Caco-2 (cell line): ENCODE data around the gene OTOP1. TPM values are rescaled to one million over a fixed set of nuclear protein-coding genes. Genes with fewer than 3 reads are reported as not detected.
A peak's percentile ranks its signal among the peaks of the same experiment; 100 is the strongest.

Source experiments
- BruUV-seq: library from RNA; stranded (reverse); fragments of 400-500 nt; replicated peaks from 2 replicates; lab custom pipeline; 2021; lab: Mats Ljungman, UMichigan
- CTCF ChIA-PET: fragments of 300-600 bp; sonication (Branson Sonifier 250); formaldehyde crosslinking; loops from one replicate; lab custom pipeline; 2022; ENCODE audit warnings: antibody characterized with exemption; lab: Charles Lee
- POLR2A ChIA-PET: fragments of 300-600 bp; sonication (Branson Sonifier 250); formaldehyde crosslinking; loops from one replicate; lab custom pipeline; 2022; ENCODE audit warnings: antibody characterized with exemption; lab: Charles Lee
- DNase-seq, 2 experiments: peaks; one replicate each; pipeline versions ENCODE4 v3.0.0 to v3.0.0-alpha.2; 2020 to 2022
- H3K27me3 ChIP-seq: replicated peaks from 2 replicates; pipeline ENCODE4 v1.6.0; 2011; ENCODE audit warnings: low read length; ENCODE audit not compliant: control insufficient read depth, insufficient read depth
- H3K36me3 ChIP-seq: 2 replicates; pipeline ENCODE4 v1.5.1; 2011; ENCODE audit warnings: low read length; ENCODE audit not compliant: control insufficient read depth, insufficient read depth
- H3K4me1 ChIP-seq: fragments of 250-450 bp; sonication (Bioruptor Pico); 2 replicates; pipeline ENCODE4 v1.5.1; 2020; ENCODE audit warnings: mild to moderate bottlenecking
- H3K4me3 ChIP-seq: 2 replicates; pipeline ENCODE4 v1.5.1; 2011; ENCODE audit warnings: low read depth, mild to moderate bottlenecking, control low read depth, low read length
- H3K9me3 ChIP-seq: fragments of 250-450 bp; sonication (Bioruptor Pico); 2 replicates; pipeline ENCODE4 v1.5.1; 2020; ENCODE audit warnings: mild to moderate bottlenecking, moderate library complexity
- H3K27ac Mint-ChIP-seq: one replicate; pipeline ENCODE4 v1.8.0; 2022; ENCODE audit warnings: mixed read lengths; ENCODE audit not compliant: unreplicated experiment
- H3K27me3 Mint-ChIP-seq: one replicate; pipeline ENCODE4 v1.8.0; 2022; ENCODE audit warnings: mixed read lengths; ENCODE audit not compliant: insufficient read depth, unreplicated experiment
- H3K36me3 Mint-ChIP-seq: one replicate; pipeline ENCODE4 v1.8.0; 2022; ENCODE audit warnings: mild to moderate bottlenecking, mixed read lengths; ENCODE audit not compliant: insufficient read depth, unreplicated experiment
- H3K4me1 Mint-ChIP-seq: one replicate; pipeline ENCODE4 v1.8.0; 2022; ENCODE audit warnings: low read depth, mixed read lengths; ENCODE audit not compliant: unreplicated experiment
- H3K4me3 Mint-ChIP-seq: one replicate; pipeline ENCODE4 v1.8.0; 2022; ENCODE audit warnings: mild to moderate bottlenecking, moderate library complexity, mixed read lengths; ENCODE audit not compliant: unreplicated experiment
- H3K9me3 Mint-ChIP-seq: one replicate; pipeline ENCODE4 v1.8.0; 2022; ENCODE audit warnings: mixed read lengths; ENCODE audit not compliant: unreplicated experiment
- intact Hi-C: fragments of 100-400 bp; cut with micrococcal nuclease; formaldehyde crosslinking; loops from one replicate; pipeline ENCODE4 v1.10.0; 2022; ENCODE audit not compliant: unreplicated experiment
- total RNA-seq: library from RNA; stranded (reverse); gene quantifications from 2 replicates; pipeline ENCODE4 v1.2.3, GENCODE V29; 2022
- TF ChIP-seq, protein P1 (sequence below), 2 experiments: fragments of 200-600 bp in 1 of 2; IDR thresholded peaks; 1 replicate in 1 of 2; 2 replicates in 1 of 2; pipeline versions ENCODE4 v1.5.1 to v1.8.0; 2011 to 2022; ENCODE audit warnings: antibody characterized with exemption in 1 of 2, control low read depth in 1 of 2, inconsistent platforms in 1 of 2, low read depth in 1 of 2, low read length in 1 of 2, mild to moderate bottlenecking in 1 of 2, moderate library complexity in 1 of 2; ENCODE audit not compliant: insufficient read depth in 1 of 2, severe bottlenecking in 1 of 2, unreplicated experiment in 1 of 2

OTOP1 gene
- total RNA-seq, 1 experiment from 2014 or later = not detected

DNA sequence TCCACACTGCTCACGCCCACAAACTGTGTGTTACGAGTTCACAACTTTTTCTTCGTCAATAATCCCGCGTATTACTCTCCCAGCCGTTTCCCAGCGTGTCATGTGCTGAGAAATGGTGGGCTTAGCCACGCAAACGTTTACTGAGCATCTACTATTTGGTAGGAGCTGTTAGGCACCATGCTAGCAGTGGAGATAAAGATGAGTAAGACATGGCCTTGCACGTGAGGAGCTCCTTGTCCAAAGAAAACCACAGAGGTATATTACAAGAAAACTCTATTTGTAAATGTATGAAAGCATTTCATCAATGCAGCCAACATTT, 22.1 kb upstream of the OTOP1 start:
- H3K4me3 Mint-ChIP-seq = peak overlapping the region; percentile 95

GRCh38 chr4:4248029-4248884, 21.5 kb upstream of the OTOP1 start, which contains the start of gene TMEM128:
Gene TMEM128 (minus strand): TSS chr4:4248223. CDS start chr4:4248202, 21 bp downstream.
- H3K27ac Mint-ChIP-seq = peak within 1 kb of the TSS; percentile 97
- intact Hi-C loops = loop anchor here (1.0 kb wide), 1 partner anchor 87 kb away; no protein-coding TSS in a partner anchor
- CTCF ChIA-PET = interaction anchor here (0.9 kb wide), 1 partner anchor 31 kb away, joined by 4 read pairs; no protein-coding TSS in a partner anchor
- POLR2A ChIA-PET = interaction anchor here (0.7 to 0.8 kb wide), 3 partner anchors 71 to 331 kb away, joined by 3 to 6 read pairs (median 3); no protein-coding TSS in a partner anchor
- DNase-seq = peak; percentile 90
- Histone ChIP-seq H3K9me3 (no peaks in the 10 kb centered on the region), H3K4me1 (peaks cover 5% of the 10 kb centered on the region), H3K4me3 (peak within 1 kb of the TSS; percentile 91), H3K27me3 (no peaks in the 10 kb centered on the region), H3K36me3 (peaks cover 3% of the 10 kb centered on the region; the same call in 1 of the 2 replicates)
- H3K4me1 Mint-ChIP-seq = peaks cover 13% of the 10 kb centered on the region
- no peaks in the 10 kb centered on the region for H3K9me3 Mint-ChIP-seq
- TSS peak; percentile 97 for BruUV-seq
- H3K4me3 Mint-ChIP-seq = peak within 1 kb of the TSS; percentile 95
- H3K36me3 Mint-ChIP-seq = peaks cover 32% of the 10 kb centered on the region
- TF ChIP-seq, protein P1, sequence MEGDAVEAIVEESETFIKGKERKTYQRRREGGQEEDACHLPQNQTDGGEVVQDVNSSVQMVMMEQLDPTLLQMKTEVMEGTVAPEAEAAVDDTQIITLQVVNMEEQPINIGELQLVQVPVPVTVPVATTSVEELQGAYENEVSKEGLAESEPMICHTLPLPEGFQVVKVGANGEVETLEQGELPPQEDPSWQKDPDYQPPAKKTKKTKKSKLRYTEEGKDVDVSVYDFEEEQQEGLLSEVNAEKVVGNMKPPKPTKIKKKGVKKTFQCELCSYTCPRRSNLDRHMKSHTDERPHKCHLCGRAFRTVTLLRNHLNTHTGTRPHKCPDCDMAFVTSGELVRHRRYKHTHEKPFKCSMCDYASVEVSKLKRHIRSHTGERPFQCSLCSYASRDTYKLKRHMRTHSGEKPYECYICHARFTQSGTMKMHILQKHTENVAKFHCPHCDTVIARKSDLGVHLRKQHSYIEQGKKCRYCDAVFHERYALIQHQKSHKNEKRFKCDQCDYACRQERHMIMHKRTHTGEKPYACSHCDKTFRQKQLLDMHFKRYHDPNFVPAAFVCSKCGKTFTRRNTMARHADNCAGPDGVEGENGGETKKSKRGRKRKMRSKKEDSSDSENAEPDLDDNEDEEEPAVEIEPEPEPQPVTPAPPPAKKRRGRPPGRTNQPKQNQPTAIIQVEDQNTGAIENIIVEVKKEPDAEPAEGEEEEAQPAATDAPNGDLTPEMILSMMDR (IDR thresholded peaks at IDR 0.05; ENCODE audit: insufficient read depth in 1 of 2, low read depth in 1 of 2, low read length in 1 of 2, severe bottlenecking in 1 of 2, unreplicated experiment in 1 of 2) = peak in 1 of 2 experiments; percentile 10
- H3K27me3 Mint-ChIP-seq = no peaks in the 10 kb centered on the region

More for the DNA sequence above, 22.1 kb upstream of the OTOP1 start:
- ChIA-PET POLR2A (interaction anchor here (0.8 kb wide), 1 partner anchor 330 kb away, joined by 6 read pairs; no protein-coding TSS in a partner anchor), CTCF (interaction anchor here (0.6 kb wide), 1 partner anchor 258 kb away, joined by 3 read pairs; no protein-coding TSS in a partner anchor)
- intact Hi-C loops = loop anchor here (1.0 kb wide), 1 partner anchor 86 kb away; no protein-coding TSS in a partner anchor
- Mint-ChIP-seq H3K36me3 (peaks cover 26% of the 10 kb centered on the region), H3K4me1 (peaks cover 13% of the 10 kb centered on the region), H3K27ac (peak overlapping the region; percentile 97), H3K27me3 (no peaks in the 10 kb centered on the region), H3K9me3 (no peaks in the 10 kb centered on the region)
- H3K4me3 ChIP-seq = peak overlapping the region; percentile 91
- H3K4me1 ChIP-seq = peaks cover 5% of the 10 kb centered on the region
- no peaks in the 10 kb centered on the region for H3K27me3 ChIP-seq
- H3K9me3 ChIP-seq = no peaks in the 10 kb centered on the region
- peaks cover 3% of the 10 kb centered on the region; the same call in 1 of the 2 replicates for H3K36me3 ChIP-seq
- TF ChIP-seq, protein P1 (IDR thresholded peaks at IDR 0.05; ENCODE audit: insufficient read depth in 1 of 2, low read depth in 1 of 2, low read length in 1 of 2, severe bottlenecking in 1 of 2, unreplicated experiment in 1 of 2) = no peak
- BruUV-seq = no TSS peak
- DNase-seq = no peak

- ChIA-PET POLR2A (interaction anchor here (0.8 kb wide), 1 partner anchor 76 kb away, joined by 3 read pairs; no protein-coding TSS in a partner anchor), CTCF (interaction anchor here (0.9 kb wide), 1 partner anchor 31 kb away, joined by 4 read pairs; no protein-coding TSS in a partner anchor)
- Mint-ChIP-seq H3K4me3 (peak overlapping the region; percentile 95), H3K27ac (peak overlapping the region; percentile 97), H3K36me3 (peaks cover 37% of the 10 kb centered on the region), H3K4me1 (peaks cover 13% of the 10 kb centered on the region), H3K9me3 (no peaks in the 10 kb centered on the region), H3K27me3 (no peaks in the 10 kb centered on the region)
- Histone ChIP-seq H3K36me3 (peaks cover 3% of the 10 kb centered on the region; the same call in 1 of the 2 replicates), H3K4me1 (peaks cover 5% of the 10 kb centered on the region), H3K27me3 (no peaks in the 10 kb centered on the region), H3K9me3 (no peaks in the 10 kb centered on the region), H3K4me3 (peak overlapping the region; percentile 91)
- TF ChIP-seq, protein P1 (IDR thresholded peaks at IDR 0.05; ENCODE audit: insufficient read depth in 1 of 2, low read depth in 1 of 2, low read length in 1 of 2, severe bottlenecking in 1 of 2, unreplicated experiment in 1 of 2) = no peak
- intact Hi-C loops = loop anchor here (1.0 kb wide), 1 partner anchor 88 kb away; no protein-coding TSS in a partner anchor
- BruUV-seq = TSS peak; percentile 62
- DNase-seq = no peak
These were observed 20.9 kb upstream of the OTOP1 start for GRCh38 chr4:4247696-4248028.
